ENCODE measurements around the gene FAM193B.

- no peak for TF ChIP-seq CTCF (IDR thresholded peaks at IDR 0.05; ENCODE audit: insufficient read depth, low read length, poor library complexity, severe bottlenecking)
- no peak for TF ChIP-seq EZH2phosphoT487 (conservative IDR thresholded peaks at IDR 0.05; ENCODE audit: low read length)
Measured at GRCh38 chr5:177515580-177515979, 38.8 kb downstream of the FAM193B start.
